Testis (tissue), 3 donors: ENCODE results near the gene TMEM91. TPM values are rescaled to one million over a fixed set of nuclear protein-coding genes. Genes with fewer than 3 reads are reported as not detected.
"Not testable (repeated sequence)": the region's sequence is repeated elsewhere in the genome, so short reads cannot be mapped to it uniquely, and the experiment has no call there.

Experiments used
- DNase-seq: peaks from one replicate; pipeline ENCODE4 v3.0.0-alpha.2; 2019
- H3K27ac ChIP-seq, 2 donors: fragments of 200-600 bp; sonication (generic); one replicate each; pipeline ENCODE4 v1.5.1; 2019
- H3K27me3 ChIP-seq: fragments of 200-600 bp; sonication (generic); one replicate; pipeline ENCODE4 v1.5.1; 2019
- H3K36me3 ChIP-seq: fragments of 200-600 bp; sonication (generic); one replicate; pipeline ENCODE4 v1.5.1; 2017; ENCODE audit warnings: low read depth; ENCODE audit errors: missing control alignments
- H3K4me1 ChIP-seq: fragments of 200-600 bp; sonication (generic); one replicate; pipeline ENCODE4 v1.5.1; 2019
- H3K4me3 ChIP-seq, 2 donors: fragments of 200-600 bp; sonication (generic); one replicate each; pipeline ENCODE4 v1.5.1; 2017 to 2019
- H3K9me3 ChIP-seq: fragments of 200-600 bp; sonication (generic); one replicate; pipeline ENCODE4 v1.5.1; 2017
- POLR2A ChIP-seq: fragments of 450-650 bp; IDR thresholded peaks from one replicate; pipeline ENCODE4 v1.6.1; 2017; ENCODE audit warnings: antibody characterized with exemption, mild to moderate bottlenecking, moderate library complexity
- WGBS, 2 donors: methylation state at CpG; one replicate each; pipeline ENCODE4 v1.1.5; 2018; 5-methylcytosine and 5-hydroxymethylcytosine counted together
- intact Hi-C: fragments of 100-400 bp; cut with DNase I; formaldehyde crosslinking; loops from one replicate; pipeline ENCODE4 v1.15.1; 2023; ENCODE audit warnings: low total_unique reads
- polyA plus RNA-seq: library from polyadenylated mRNA; stranded (reverse); fragments of 350-450 nt; fragmentation: Illumina TruSeq; extraction: RNeasy Lipid Tissue Mini Kit (QIAGEN cat#74804); gene quantifications from one replicate; pipeline ENCODE4 v1.2.3, GENCODE V29; 2014; ENCODE audit warnings: low read depth, low replicate concordance; ENCODE audit not compliant: insufficient read depth
- total RNA-seq, 2 donors: library from RNA; depleted of rRNA; stranded (reverse); fragments of >200 nt; gene quantifications; one replicate each; pipeline ENCODE4 v1.2.3, GENCODE V29; 2016
- TF ChIP-seq, protein P1 (sequence below), 3 experiments: fragments of 450-650 bp in 2 of 3; fragments of 200-600 bp in 1 of 3; sonication (generic) in 1 of 3; IDR thresholded peaks; one replicate each; pipeline ENCODE4 v1.5.1; 2016 to 2019; ENCODE audit warnings: antibody characterized with exemption in 3 of 3, mild to moderate bottlenecking in 2 of 3, moderate library complexity in 1 of 3

Gene TMEM91
- total and polyA plus RNA-seq, 3 donors from 2014 or later: 17.0 to 33.2 (median 32.9) TPM

DNA sequence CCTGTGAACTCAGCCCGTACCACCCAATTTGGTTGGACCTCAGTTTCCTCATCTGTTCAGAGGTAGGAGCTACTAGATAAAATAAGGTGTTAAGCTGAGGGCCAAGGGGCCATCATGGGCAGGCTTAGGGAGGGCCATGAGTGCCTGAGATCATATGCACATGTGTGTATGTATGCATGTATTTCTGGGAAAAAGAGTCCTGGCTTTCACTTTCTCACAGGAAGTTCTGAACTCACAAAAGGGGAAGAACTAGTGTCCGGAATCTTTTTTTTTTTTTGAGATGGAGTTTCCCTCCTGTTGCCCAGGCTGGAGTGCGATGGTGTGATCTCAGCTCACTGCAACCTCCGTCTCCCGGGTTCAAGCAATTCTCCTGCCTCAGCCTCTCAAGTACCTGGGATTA is 41.5 kb upstream of the TMEM91 start:
- intact Hi-C loops: no loop called here
- Histone ChIP-seq H3K36me3 (no peaks in the 10 kb centered on the region), H3K27ac (no peak overlapping the region), H3K4me3 (no peak overlapping the region), H3K9me3 (no peaks in the 10 kb centered on the region), H3K27me3 (no peaks in the 10 kb centered on the region), H3K4me1 (no peaks in the 10 kb centered on the region)
- WGBS, 2 donors: 78 to 86% methylated on average over 5 of the region's 5 CpGs
- TF ChIP-seq, protein P1, sequence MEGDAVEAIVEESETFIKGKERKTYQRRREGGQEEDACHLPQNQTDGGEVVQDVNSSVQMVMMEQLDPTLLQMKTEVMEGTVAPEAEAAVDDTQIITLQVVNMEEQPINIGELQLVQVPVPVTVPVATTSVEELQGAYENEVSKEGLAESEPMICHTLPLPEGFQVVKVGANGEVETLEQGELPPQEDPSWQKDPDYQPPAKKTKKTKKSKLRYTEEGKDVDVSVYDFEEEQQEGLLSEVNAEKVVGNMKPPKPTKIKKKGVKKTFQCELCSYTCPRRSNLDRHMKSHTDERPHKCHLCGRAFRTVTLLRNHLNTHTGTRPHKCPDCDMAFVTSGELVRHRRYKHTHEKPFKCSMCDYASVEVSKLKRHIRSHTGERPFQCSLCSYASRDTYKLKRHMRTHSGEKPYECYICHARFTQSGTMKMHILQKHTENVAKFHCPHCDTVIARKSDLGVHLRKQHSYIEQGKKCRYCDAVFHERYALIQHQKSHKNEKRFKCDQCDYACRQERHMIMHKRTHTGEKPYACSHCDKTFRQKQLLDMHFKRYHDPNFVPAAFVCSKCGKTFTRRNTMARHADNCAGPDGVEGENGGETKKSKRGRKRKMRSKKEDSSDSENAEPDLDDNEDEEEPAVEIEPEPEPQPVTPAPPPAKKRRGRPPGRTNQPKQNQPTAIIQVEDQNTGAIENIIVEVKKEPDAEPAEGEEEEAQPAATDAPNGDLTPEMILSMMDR (IDR thresholded peaks at IDR 0.05): no peak
- no peak for TF ChIP-seq POLR2A
- DNase-seq: no peak

DNA sequence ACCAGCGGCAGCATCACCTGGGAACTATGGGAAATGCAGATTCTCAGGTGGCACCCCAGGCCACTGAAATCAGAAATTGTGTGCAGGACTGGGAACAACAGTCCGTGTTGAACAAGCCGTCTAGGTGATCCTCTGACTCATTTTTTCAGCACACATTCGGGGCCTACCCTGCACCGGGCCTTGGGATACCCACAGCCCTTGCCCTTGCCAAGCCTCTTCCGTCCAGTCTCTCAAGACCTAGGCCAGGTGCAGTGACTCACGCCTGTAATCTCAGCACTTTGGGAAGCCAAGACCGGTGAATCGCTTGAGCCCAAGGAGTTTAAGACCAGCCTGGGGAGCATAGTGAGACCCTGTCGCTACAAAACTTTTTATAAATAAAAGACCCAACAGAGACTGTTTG is 40.9 kb upstream of the TMEM91 start:
- Histone ChIP-seq H3K27me3 (no peaks in the 10 kb centered on the region), H3K9me3 (no peaks in the 10 kb centered on the region), H3K4me1 (no peaks in the 10 kb centered on the region), H3K27ac (no peak overlapping the region), H3K36me3 (no peaks in the 10 kb centered on the region), H3K4me3 (no peak overlapping the region)
- 91 to 93% methylated on average over 10 of the region's 10 CpGs for WGBS, 2 donors
- TF ChIP-seq, protein P1 (IDR thresholded peaks at IDR 0.05): no peak
- TF ChIP-seq POLR2A: no peak
- DNase-seq: no peak
- intact Hi-C loops: no loop called here

DNA sequence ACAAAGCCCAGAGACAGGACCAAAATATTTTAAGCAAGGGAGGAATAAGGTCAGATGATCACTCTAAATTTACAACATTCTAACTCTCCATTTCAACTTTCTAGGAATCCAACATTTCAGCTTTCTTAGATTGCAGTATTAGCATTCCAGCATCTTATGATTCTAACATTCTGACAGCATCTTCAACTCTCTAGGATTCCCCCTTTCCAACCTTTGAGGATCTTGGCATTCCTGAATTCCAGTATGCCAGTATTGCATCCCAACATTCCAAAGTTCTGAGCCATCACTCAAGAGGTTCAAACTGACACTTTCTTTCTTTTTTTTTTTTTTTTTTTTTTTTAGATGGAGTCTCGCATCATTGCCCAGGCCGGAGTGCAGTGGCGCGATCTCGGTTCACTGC is 36.4 kb upstream of the TMEM91 start:
- intact Hi-C loops: no loop called here

DNA sequence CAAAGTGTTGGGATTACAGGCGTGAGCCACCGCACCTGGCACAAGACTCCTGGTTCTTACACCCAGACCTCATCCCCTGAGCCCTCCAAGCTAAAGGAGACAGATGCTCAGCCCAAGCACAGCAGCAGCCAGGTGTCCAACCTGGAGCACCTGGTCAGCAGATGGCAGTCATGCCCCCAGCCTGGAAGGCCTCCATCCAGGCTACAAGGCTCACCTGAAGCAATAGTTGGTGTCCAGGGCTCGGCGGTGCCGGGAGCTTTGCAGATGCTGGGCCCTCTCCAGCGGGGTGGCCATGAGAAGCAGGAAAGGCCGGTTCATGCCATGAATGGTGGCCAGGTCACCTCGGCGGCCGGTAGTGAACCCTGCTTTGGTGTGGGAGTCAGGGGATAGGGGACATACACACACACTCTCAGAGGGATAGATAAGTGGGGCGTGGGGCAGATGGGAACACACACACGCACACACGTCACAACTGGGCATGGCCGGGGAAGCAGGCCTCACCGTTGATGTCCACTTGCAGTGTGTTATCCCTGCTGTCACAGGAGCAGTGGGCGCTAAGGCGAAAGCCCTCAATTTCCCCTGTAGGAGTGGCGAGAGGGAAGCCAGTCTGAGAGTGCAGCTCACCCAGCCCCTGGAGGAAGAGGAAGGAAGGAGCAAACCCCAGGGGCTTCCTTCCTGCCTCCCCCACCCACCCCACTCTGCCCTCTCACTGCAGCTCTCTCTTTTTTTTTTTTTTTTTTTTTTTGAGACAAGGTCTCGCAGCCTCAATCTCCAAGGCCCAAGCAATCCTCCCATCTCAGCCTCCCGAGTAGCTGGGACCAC is 34.5 kb upstream of the TMEM91 start:
- TF ChIP-seq, protein P1 (IDR thresholded peaks at IDR 0.05): no peak
- no peak for TF ChIP-seq POLR2A
- H3K27me3 ChIP-seq: no peaks in the 10 kb centered on the region
- H3K27ac ChIP-seq: no peak overlapping the region
- intact Hi-C loops: no loop called here
- no peaks in the 10 kb centered on the region for H3K4me1 ChIP-seq
- WGBS, 2 donors: 88 to 90% methylated on average over 18 to 20 of the region's 20 CpGs
- H3K4me3 ChIP-seq: no peak overlapping the region
- H3K36me3 ChIP-seq: no peaks in the 10 kb centered on the region
- no peak for DNase-seq
- H3K9me3 ChIP-seq: no peaks in the 10 kb centered on the region

More for the DNA sequence above, 36.4 kb upstream of the TMEM91 start:
- no peaks in the 10 kb centered on the region for H3K27me3 ChIP-seq
- 96 to 98% methylated on average over 5 of the region's 5 CpGs for WGBS, 2 donors
- no peak overlapping the region for H3K4me3 ChIP-seq
- TF ChIP-seq POLR2A: no peak
- TF ChIP-seq, protein P1 (IDR thresholded peaks at IDR 0.05): no peak
- no peak overlapping the region for H3K27ac ChIP-seq
- no peaks in the 10 kb centered on the region for H3K9me3 ChIP-seq
- no peak for DNase-seq
- no peaks in the 10 kb centered on the region for H3K4me1 ChIP-seq
- H3K36me3 ChIP-seq: no peaks in the 10 kb centered on the region

DNA sequence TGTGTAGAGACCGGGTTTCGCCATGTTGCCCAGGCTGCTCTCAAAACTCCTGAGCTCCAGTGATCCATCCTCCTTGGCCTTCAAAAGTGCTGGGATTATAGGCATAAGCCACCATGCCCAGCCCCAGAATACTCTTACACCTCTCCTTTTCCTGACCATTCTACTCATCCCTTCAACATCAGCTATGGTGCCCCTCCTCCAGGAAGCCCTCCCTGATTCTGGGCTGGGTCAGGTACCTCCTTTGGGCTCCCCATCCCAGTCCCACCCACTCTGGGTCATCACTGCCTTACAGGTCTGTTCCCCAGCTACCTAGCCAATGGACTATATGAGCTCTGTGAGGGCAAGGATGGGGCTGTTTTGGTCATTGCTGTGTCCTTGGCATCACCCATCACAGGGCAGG is 32.2 kb upstream of the TMEM91 start:
- intact Hi-C loops: no loop called here
- DNase-seq: no peak
- no peaks in the 10 kb centered on the region for H3K4me1 ChIP-seq
- no peak for TF ChIP-seq POLR2A
- TF ChIP-seq, protein P1 (IDR thresholded peaks at IDR 0.05): no peak
- H3K4me3 ChIP-seq: no peak overlapping the region
- no peaks in the 10 kb centered on the region for H3K36me3 ChIP-seq
- no peak overlapping the region for H3K27ac ChIP-seq
- H3K9me3 ChIP-seq: no peaks in the 10 kb centered on the region
- no peaks in the 10 kb centered on the region for H3K27me3 ChIP-seq
- WGBS, 2 donors: 88 to 96% methylated on average over 2 of the region's 2 CpGs

DNA sequence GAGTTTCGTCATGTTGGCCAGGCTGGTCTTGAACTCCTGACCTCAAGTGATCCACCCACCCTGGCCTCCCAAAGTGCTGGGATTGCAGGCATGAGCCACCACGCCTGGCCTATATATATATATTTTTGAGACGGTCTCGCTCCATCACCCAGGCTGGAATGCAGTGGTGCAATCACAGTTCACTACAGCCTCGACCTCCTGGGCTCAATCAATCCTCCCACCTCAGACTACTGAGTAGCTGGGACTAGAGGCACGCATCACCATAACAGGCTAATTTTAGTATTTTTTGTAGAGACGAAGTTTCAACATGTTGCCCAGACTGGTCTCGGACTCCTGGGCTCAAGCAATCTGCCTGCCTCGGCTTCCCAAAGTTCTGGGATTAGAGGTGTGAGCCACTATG is 29.4 kb upstream of the TMEM91 start:
- intact Hi-C loops, H3K9me3 ChIP-seq, DNase-seq, H3K27ac ChIP-seq, H3K4me1 ChIP-seq, H3K4me3 ChIP-seq, H3K36me3 ChIP-seq, H3K27me3 ChIP-seq: not testable (repeated sequence)
- WGBS, 2 donors: 91 to 96% methylated on average over 9 of the region's 9 CpGs
